HepG2 (cell line): ENCODE data around the gene MYH3. TPM values are rescaled to one million over a fixed set of nuclear protein-coding genes. Genes with fewer than 3 reads are reported as not detected.

Source experiments
- HHEX ChIP-seq: IDR thresholded peaks from 2 replicates; pipeline ENCODE4 v1.6.1; 2016; ENCODE audit warnings: control low read depth
- KLF15 ChIP-seq: sonication (generic); formaldehyde crosslinking; IDR thresholded peaks from 2 replicates; pipeline ENCODE4 v1.8.1; 2023; ENCODE audit warnings: borderline replicate concordance, mild to moderate bottlenecking, inconsistent platforms, missing genetic modification reagents, mixed read lengths
- PAF1 ChIP-seq: IDR thresholded peaks from 2 replicates; pipeline ENCODE4 v1.6.1; 2016; ENCODE audit warnings: missing genetic modification reagents, missing compliant biosample characterization
- RELA ChIP-seq: sonication (generic); formaldehyde crosslinking; IDR thresholded peaks from 2 replicates; pipeline ENCODE4 v1.4.0; 2020; ENCODE audit warnings: missing genetic modification reagents
- ZC3H4 ChIP-seq: sonication (generic); formaldehyde crosslinking; IDR thresholded peaks from 2 replicates; pipeline ENCODE4 v1.4.0; 2020; ENCODE audit warnings: missing genetic modification reagents, borderline replicate concordance
- ZNF232 ChIP-seq: sonication (generic); formaldehyde crosslinking; IDR thresholded peaks from 2 replicates; pipeline ENCODE4 v1.4.0; 2020; ENCODE audit warnings: missing genetic modification reagents, borderline replicate concordance
- ZNF34 ChIP-seq: sonication (generic); formaldehyde crosslinking; IDR thresholded peaks from 2 replicates; pipeline ENCODE4 v1.4.0; 2020; ENCODE audit warnings: mild to moderate bottlenecking, missing genetic modification reagents, borderline replicate concordance
- ZNF562 ChIP-seq: sonication (generic); formaldehyde crosslinking; IDR thresholded peaks from 2 replicates; pipeline ENCODE4 v1.8.0; 2022; ENCODE audit warnings: missing genetic modification reagents, borderline replicate concordance
- ZNF777 ChIP-seq: sonication (generic); formaldehyde crosslinking; IDR thresholded peaks from 2 replicates; pipeline ENCODE4 v1.4.0; 2020; ENCODE audit warnings: missing genetic modification reagents
- polyA plus RNA-seq, 8 experiments: library from polyadenylated mRNA; depleted of rRNA in 3 of 8; stranded (reverse) in 7 of 8; unstranded in 1 of 8; fragments of >200 nt; fragmentation: Illumina TruSeq in 4 of 8; extraction: Trizol in 4 of 8; gene quantifications; 2 replicates each; pipeline versions ENCODE4 v1.2.1 to v1.2.3, GENCODE V29; 2011 to 2016; ENCODE audit warnings: low read depth in 4 of 8, missing spikeins in 1 of 8, mixed read lengths in 1 of 8; ENCODE audit not compliant: insufficient read depth in 1 of 8
- total RNA-seq, 5 experiments: library from RNA; depleted of rRNA; stranded (reverse); fragments of >200 nt; fragmentation: Illumina TruSeq; extraction: Trizol; gene quantifications; 2 replicates each; pipeline ENCODE4 v1.2.3, GENCODE V29; 2016; ENCODE audit warnings: low read depth in 1 of 5
- TF ChIP-seq, protein P1 (sequence below): IDR thresholded peaks from 2 replicates; pipeline ENCODE4 v1.6.1; 2016
- TF ChIP-seq, protein P2 (sequence below): sonication (generic); formaldehyde crosslinking; IDR thresholded peaks from 2 replicates; pipeline ENCODE4 v1.8.0; 2022; ENCODE audit warnings: mild to moderate bottlenecking, missing genetic modification reagents, borderline replicate concordance
- TF ChIP-seq, protein P3 (sequence below): sonication (generic); formaldehyde crosslinking; IDR thresholded peaks from 2 replicates; pipeline ENCODE4 v1.4.0; 2020; ENCODE audit warnings: mild to moderate bottlenecking, missing genetic modification reagents
- TF ChIP-seq, protein P4 (sequence below): sonication (generic); formaldehyde crosslinking; IDR thresholded peaks from 2 replicates; pipeline ENCODE4 v1.4.0; 2020; ENCODE audit warnings: missing genetic modification reagents

MYH3 gene
- total and polyA plus RNA-seq, 2 of the 13 experiments (the other 11 are each of a cell fraction or from before 2014, with no cell fraction given) = 2.5 to 4.5 TPM

DNA sequence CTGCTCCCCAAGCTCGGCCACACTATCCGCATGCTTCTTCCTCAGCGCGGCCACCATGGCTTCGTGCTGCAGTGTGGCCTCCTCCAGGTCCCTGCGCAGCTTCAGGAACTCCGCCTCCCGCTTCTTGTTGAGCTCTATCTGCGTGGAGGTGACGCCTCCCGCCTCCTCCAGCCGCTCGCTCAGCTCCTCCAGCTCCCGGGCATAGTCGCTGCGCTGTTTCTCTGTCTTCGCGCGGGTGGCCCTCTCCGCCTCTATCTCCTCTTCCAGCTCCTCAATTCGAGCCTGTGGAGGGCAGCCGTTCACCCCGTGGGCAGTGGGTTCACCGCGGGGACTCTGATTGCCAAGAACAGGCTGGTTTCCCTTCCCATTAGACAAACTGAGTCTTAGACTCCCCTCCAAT lies 19.0 kb downstream of the MYH3 start (continued):
- TF ChIP-seq, protein P1, sequence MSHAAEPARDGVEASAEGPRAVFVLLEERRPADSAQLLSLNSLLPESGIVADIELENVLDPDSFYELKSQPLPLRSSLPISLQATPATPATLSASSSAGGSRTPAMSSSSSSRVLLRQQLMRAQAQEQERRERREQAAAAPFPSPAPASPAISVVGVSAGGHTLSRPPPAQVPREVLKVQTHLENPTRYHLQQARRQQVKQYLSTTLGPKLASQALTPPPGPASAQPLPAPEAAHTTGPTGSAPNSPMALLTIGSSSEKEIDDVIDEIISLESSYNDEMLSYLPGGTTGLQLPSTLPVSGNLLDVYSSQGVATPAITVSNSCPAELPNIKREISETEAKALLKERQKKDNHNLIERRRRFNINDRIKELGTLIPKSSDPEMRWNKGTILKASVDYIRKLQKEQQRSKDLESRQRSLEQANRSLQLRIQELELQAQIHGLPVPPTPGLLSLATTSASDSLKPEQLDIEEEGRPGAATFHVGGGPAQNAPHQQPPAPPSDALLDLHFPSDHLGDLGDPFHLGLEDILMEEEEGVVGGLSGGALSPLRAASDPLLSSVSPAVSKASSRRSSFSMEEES = no peak
- TF ChIP-seq ZNF34 (CRISPR knock-in tag) (no peak), RELA (CRISPR knock-in tag) (no peak), HHEX (CRISPR knock-in tag) (no peak), ZNF777 (CRISPR knock-in tag) (no peak), ZC3H4 (CRISPR knock-in tag) (no peak), ZNF232 (CRISPR knock-in tag) (no peak), KLF15 (CRISPR knock-in tag) (no peak), ZNF562 (CRISPR knock-in tag) (no peak), PAF1 (CRISPR knock-in tag) (no peak)
- TF ChIP-seq, protein P2, sequence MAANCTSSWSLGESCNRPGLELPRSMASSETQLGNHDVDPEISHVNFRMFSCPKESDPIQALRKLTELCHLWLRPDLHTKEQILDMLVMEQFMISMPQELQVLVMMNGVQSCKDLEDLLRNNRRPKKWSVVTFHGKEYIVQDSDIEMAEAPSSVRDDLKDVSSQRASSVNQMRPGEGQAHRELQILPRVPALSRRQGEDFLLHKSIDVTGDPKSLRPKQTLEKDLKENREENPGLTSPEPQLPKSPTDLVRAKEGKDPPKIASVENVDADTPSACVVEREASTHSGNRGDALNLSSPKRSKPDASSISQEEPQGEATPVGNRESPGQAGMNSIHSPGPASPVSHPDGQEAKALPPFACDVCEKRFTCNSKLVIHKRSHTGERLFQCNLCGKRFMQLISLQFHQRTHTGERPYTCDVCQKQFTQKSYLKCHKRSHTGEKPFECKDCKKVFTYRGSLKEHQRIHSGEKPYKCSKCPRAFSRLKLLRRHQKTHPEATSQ = no peak
- TF ChIP-seq, protein P3, sequence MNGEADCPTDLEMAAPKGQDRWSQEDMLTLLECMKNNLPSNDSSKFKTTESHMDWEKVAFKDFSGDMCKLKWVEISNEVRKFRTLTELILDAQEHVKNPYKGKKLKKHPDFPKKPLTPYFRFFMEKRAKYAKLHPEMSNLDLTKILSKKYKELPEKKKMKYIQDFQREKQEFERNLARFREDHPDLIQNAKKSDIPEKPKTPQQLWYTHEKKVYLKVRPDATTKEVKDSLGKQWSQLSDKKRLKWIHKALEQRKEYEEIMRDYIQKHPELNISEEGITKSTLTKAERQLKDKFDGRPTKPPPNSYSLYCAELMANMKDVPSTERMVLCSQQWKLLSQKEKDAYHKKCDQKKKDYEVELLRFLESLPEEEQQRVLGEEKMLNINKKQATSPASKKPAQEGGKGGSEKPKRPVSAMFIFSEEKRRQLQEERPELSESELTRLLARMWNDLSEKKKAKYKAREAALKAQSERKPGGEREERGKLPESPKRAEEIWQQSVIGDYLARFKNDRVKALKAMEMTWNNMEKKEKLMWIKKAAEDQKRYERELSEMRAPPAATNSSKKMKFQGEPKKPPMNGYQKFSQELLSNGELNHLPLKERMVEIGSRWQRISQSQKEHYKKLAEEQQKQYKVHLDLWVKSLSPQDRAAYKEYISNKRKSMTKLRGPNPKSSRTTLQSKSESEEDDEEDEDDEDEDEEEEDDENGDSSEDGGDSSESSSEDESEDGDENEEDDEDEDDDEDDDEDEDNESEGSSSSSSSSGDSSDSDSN (CRISPR knock-in tag) = no peak
- TF ChIP-seq, protein P4, sequence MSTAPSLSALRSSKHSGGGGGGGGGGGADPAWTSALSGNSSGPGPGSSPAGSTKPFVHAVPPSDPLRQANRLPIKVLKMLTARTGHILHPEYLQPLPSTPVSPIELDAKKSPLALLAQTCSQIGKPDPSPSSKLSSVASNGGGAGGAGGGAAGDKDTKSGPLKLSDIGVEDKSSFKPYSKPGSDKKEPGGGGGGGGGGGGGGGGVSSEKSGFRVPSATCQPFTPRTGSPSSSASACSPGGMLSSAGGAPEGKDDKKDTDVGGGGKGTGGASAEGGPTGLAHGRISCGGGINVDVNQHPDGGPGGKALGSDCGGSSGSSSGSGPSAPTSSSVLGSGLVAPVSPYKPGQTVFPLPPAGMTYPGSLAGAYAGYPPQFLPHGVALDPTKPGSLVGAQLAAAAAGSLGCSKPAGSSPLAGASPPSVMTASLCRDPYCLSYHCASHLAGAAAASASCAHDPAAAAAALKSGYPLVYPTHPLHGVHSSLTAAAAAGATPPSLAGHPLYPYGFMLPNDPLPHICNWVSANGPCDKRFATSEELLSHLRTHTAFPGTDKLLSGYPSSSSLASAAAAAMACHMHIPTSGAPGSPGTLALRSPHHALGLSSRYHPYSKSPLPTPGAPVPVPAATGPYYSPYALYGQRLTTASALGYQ (CRISPR knock-in tag) = no peak
